ENCODE results near the gene CDH12.

The CDH12 gene

GRCh38 chr5:21823076-21823574, 1030.0 kb downstream of the CDH12 start:
- no peak for DNase-seq (ENCODE audit: low read depth in 2 of 2)

DNA sequence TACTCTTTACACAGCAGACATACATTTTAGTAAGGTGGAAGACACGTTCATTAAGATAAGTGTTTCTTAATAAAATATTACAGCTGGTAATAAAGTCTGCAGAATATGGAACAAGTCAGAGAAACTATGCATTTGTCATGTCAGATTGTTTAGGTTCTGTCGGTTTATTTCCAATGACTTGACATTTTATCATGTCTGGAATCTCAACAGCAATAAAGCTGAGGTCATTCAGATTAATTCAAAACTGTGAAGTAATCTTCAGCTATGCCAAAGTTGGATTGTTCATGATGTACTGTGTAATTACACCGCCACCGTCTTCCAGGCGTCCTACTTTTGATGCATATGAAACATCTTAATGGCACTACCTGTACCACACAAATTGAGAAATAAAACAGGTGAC, 1032.6 kb downstream of the CDH12 start:
- no peak for DNase-seq (ENCODE audit: low read depth in 2 of 2)

DNA sequence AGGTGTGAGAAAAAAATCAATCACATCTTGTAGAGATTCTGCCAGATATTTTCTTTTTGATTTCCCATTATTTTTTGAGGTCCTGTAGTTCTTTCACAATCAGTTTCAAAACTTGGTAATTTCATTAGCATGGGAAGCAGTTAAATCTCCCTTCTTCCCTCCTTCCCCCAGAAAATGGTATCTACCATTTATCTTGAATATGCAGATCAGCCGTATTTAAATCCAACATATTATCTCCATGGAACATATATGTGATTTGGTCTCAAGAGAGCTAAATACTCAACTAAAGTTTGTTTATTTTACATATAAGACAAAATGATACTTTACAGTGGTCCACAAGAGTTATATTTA, 1034.8 kb downstream of the CDH12 start:
- no peak for DNase-seq (ENCODE audit: low read depth in 2 of 2)

DNA sequence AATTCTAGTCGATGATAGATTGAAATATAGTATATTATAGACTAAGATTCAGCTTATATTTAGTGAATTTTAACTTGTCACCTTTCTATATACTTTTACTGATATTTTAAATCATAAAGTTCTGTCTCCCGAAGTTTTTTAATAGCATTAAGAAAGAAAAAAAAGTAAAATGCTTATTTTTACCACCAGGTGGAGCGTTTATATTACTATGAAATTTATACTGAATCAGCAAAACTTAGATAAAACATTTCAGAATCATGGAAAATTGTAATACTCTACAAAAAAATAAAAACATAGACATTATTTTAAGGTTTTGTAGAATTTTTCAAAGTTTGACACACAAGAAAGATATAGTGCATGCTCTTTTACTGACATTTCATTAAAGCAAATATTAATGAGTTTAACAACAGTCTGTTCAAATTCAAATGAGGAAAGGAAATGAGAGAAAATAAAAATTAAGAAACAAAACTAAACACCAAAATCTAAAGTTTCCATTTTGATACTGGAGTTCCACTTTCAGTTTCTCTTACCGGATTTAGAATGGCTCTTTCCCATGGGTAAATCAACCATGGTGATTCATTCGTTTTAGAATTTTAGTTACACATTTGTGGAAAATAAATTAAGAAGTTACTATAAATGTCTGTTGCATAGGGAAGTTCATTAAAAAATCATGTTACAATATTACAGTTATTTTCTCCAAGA, 1035.3 kb downstream of the CDH12 start:
- DNase-seq (ENCODE audit: low read depth in 2 of 2) = no peak

- no peak for DNase-seq (ENCODE audit: low read depth in 2 of 2)
Measured at GRCh38 chr5:21810737-21811316, 1042.3 kb downstream of the CDH12 start.

DNA sequence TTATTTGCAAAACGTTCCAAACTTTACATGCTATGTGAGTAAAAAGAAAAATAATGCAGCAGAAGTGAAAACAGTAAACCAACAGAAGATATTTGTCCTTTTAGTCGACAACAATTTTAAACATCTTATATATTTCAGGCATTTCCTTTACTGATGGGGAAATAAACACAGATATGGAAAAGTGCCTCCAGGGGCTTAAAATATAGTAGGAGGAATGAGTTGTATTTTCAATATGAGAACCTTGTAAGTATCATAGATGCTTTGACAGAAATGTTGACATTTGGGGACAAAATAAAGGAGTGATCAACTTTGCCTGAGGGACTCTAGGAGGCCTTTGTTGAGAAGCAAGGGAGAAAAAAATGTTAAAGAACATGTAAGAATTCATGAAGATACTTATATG, 1043.5 kb downstream of the CDH12 start:
- no peak for DNase-seq (ENCODE audit: low read depth in 2 of 2)

DNA sequence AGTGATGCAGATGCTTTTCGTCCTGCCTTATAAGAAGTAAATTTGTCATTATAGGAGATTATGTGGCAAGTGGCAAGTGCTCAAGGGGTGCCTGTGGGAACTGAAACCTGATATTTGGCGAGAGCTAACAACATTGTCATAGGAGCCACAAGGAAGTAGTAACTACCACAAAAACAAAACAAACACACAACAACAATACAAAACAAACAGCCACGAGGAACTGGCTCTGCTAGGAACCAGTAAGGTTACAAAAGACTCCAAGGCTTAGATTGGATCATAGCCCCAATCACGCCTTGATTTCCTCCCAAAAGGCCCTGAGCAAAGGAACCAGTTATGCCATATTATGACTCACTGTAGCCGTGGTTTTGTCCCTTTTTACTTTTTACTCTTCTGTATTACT, 1045.2 kb downstream of the CDH12 start:
- DNase-seq (ENCODE audit: low read depth in 2 of 2) = no peak

- no peak for DNase-seq (ENCODE audit: low read depth in 2 of 2)
Measured at GRCh38 chr5:21806943-21807342, 1046.2 kb downstream of the CDH12 start.

- DNase-seq (ENCODE audit: low read depth in 2 of 2) = no peak
Measured at GRCh38 chr5:21806271-21806670, 1046.9 kb downstream of the CDH12 start.

GRCh38 chr5:21802869-21803490, 1050.2 kb downstream of the CDH12 start:
- no peak for DNase-seq (ENCODE audit: low read depth in 2 of 2)

DNA sequence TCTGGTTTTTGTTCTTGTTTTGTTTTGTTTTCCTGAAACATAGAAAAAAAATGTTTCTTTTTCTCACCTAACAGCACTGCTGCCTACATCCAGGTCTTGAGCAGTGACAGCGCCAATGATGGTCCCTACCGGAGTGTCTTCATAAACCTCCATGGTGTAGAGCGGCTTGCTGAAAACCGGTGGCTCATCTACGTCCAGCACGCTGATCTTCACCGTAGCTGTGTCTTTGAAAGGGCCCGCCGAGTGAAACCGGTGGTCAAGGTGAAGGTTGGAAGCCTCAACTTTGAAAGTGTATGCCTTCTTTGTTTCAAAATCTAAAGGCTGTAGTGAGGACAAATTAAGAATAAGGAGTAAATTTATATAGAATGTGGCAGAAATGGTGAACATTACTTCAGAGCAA, 1051.0 kb downstream of the CDH12 start:
- DNase-seq (ENCODE audit: low read depth in 2 of 2) = no peak

GRCh38 chr5:21792748-21793147, 1060.4 kb downstream of the CDH12 start:
- DNase-seq (ENCODE audit: low read depth in 2 of 2) = no peak

GRCh38 chr5:21791304-21791703, 1061.8 kb downstream of the CDH12 start:
- no peak for DNase-seq (ENCODE audit: low read depth in 2 of 2)

DNA sequence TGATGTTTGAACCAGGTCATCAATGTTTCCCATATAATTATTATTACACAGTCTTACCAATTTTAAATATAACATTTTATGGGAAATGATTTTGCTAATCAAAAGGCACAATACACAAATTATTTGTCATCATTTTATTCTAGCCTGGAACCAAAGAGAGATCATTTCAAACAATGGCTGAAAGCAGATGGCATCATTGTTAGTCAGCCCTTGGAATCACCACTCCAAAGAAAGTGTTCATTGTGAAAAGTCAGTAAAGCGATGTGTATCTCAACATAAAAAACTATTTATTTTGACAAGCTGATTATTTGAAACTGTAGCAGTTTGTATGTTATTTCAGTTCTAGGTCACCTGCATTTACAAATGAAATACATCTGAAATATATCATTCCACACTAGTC, 1068.7 kb downstream of the CDH12 start:
- no peak for DNase-seq (ENCODE audit: low read depth in 2 of 2)

DNA sequence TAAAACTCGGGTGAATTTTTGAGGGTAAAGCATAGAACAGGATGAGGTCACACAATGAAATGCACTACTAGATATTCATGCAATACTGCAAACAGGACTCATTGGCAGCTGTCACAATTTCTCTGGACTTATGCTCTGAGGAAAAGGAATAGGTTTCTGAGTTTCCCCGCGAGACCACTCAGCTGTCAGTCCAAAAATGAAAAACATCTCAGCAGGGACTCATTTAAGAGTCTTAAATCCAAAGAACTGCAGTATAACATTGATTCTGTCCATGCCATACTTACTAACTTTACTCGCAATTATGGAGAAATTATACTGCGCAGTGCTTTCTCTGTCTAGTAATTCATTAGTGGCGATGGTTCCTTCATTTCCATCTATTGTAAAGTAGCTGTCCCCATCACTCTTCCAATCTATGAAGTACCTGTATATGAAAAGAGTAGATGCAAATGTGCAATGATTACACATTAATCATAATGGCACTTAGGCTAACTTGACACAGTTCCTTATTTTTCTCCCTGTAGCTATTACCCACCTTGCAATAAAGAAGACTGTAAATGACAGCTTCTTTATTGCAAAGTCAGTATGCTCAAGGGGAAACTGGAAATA, 1070.0 kb downstream of the CDH12 start:
- no peak for DNase-seq (ENCODE audit: low read depth in 2 of 2)

DNA sequence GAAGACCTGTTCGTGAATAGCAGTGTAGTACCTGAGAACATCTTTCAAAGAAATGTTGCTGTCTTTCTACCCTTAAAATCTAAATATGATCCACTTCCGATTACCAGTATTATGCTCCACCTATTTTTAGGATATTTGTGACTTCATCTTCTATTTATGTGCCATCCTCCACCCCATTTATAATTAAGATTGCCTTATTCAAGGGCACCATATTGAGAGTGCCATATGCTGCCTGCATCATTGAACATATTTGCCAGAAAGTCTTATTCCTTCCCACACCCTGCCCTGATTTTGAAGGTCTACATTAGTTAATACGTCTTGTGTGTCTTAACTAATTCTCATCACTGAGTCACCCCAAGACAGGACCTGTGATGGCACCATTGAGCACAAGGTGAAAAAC, 1076.7 kb downstream of the CDH12 start:
- DNase-seq (ENCODE audit: low read depth in 2 of 2) = no peak

DNA sequence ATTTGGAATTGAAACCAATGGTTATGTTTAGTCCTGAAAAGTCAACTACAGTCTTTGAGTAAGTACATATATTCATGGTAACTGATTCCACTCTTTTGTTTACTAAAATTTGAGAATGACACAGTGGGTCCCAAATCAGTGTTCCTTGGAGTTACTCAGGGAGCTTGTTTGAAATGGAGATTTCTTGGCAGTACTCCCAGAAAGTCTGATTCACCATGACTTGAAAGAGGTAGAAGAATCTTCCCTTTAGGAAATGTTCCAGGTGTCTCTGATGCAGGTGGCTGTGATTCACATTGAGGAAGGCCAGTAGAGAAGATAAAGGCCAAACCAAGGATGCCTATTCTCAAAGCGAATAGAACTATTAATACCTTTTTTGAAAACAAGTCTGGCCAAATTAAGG, 1078.3 kb downstream of the CDH12 start:
- DNase-seq (ENCODE audit: low read depth in 2 of 2) = no peak

GRCh38 chr5:21774281-21774680, 1078.9 kb downstream of the CDH12 start:
- no peak for DNase-seq (ENCODE audit: low read depth in 2 of 2)

- no peak for DNase-seq (ENCODE audit: low read depth in 2 of 2)
Measured at GRCh38 chr5:21773456-21773855, 1079.7 kb downstream of the CDH12 start.

- DNase-seq (ENCODE audit: low read depth in 2 of 2) = no peak
Measured at GRCh38 chr5:21765406-21765805, 1087.7 kb downstream of the CDH12 start.

- DNase-seq (ENCODE audit: low read depth in 2 of 2) = no peak
Measured at GRCh38 chr5:21739096-21739495, 1114.0 kb downstream of the CDH12 start.

GRCh38 chr5:21723500-21723899, 1129.6 kb downstream of the CDH12 start:
- DNase-seq (ENCODE audit: low read depth in 2 of 2) = no peak
